Left lung (tissue), 10 donors: Measurements from ENCODE around the gene MLLT3. TPM values are rescaled to one million over a fixed set of nuclear protein-coding genes. Genes with fewer than 3 reads are reported as not detected.

ENCODE experiments used
- ATAC-seq: fragments of 200-7000 bp; cut with Tn5 transposase; one replicate; pipeline ENCODE4 v1.9.1; 2020; ENCODE audit warnings: moderate library complexity
- DNase-seq, 4 donors: peaks; one replicate each; pipeline ENCODE4 v3.0.0-alpha.2; 2013 to 2020
- H3K27ac ChIP-seq, 2 donors: fragments of 200-600 bp; sonication (generic) in 1 of 2; one replicate each; pipeline versions ENCODE4 v1.5.0 to v1.8.0; 2020 to 2021
- H3K27me3 ChIP-seq, 2 donors: fragments of 200-600 bp; sonication (generic) in 1 of 2; one replicate each; pipeline versions ENCODE4 v1.5.0 to v1.8.0; 2020 to 2021
- H3K36me3 ChIP-seq, 2 donors: fragments of 200-600 bp; sonication (generic) in 1 of 2; one replicate each; pipeline versions ENCODE4 v1.5.0 to v1.8.0; 2020 to 2021
- H3K4me1 ChIP-seq, 2 donors: fragments of 200-600 bp; one replicate each; pipeline ENCODE4 v1.8.0; 2021
- H3K4me3 ChIP-seq, 2 donors: fragments of 200-600 bp; sonication (generic) in 1 of 2; one replicate each; pipeline versions ENCODE4 v1.5.0 to v1.8.0; 2020 to 2021; ENCODE audit warnings: mild to moderate bottlenecking in 1 of 2
- H3K9me3 ChIP-seq, 2 donors: fragments of 200-600 bp; sonication (generic) in 1 of 2; one replicate each; pipeline versions ENCODE4 v1.5.0 to v1.8.0; 2020 to 2021
- intact Hi-C, 2 donors: fragments of 100-400 bp; cut with DNase I; formaldehyde crosslinking; loops; one replicate each; pipeline versions ENCODE4 v1.11.2 to v1.14.2; 2022
- polyA plus RNA-seq, 6 donors: library from polyadenylated mRNA; unstranded; fragments of 120-200 nt; gene quantifications; one replicate each; pipeline ENCODE4 v1.2.1, GENCODE V29; 2013; ENCODE audit not compliant: insufficient read length in 6 of 6
- total RNA-seq, 2 donors: library from RNA; stranded (reverse); fragmentation: NEBNext Ultra II Directional; extraction: Animal tissue kit (Norgen Biotek cat#: 25700); gene quantifications; one replicate each; pipeline ENCODE4 v1.2.1, GENCODE V29; 2021
- TF ChIP-seq, protein P1 (sequence below), 2 donors: fragments of 200-600 bp; sonication (generic) in 1 of 2; IDR thresholded peaks; one replicate each; pipeline versions ENCODE4 v1.5.0 to v1.8.0; 2021; ENCODE audit warnings: antibody characterized with exemption in 2 of 2
- donor health status: DM: no; HTN: yes; CAD: no.
- donor health status: DM: no; HTN: no; CAD: no.

The MLLT3 gene
- total and polyA plus RNA-seq, 8 donors: 17.0 to 38.2 (median 32.5) TPM

DNA sequence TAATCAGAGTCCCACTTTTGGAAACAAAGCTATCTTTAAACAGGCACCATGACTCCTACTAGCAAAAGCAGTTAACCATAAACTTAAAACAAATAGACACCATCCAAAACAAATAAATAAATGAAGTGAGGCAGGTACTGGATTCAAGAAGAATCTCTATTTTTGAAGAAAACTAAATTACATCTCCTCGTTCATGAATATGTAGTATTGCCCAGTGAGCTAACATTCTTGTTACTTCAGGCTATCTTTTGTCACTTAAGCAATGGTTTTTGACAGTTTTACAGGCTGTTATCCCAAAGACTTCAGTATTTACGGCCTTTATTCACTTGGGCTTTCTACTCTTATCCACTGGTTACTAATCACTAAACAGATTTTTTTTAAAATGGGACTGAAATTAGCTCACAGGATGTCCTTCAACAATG, 242.5 kb downstream of the MLLT3 start:
- H3K4me1 ChIP-seq: no peaks in the 10 kb centered on the region
- TF ChIP-seq, protein P1, sequence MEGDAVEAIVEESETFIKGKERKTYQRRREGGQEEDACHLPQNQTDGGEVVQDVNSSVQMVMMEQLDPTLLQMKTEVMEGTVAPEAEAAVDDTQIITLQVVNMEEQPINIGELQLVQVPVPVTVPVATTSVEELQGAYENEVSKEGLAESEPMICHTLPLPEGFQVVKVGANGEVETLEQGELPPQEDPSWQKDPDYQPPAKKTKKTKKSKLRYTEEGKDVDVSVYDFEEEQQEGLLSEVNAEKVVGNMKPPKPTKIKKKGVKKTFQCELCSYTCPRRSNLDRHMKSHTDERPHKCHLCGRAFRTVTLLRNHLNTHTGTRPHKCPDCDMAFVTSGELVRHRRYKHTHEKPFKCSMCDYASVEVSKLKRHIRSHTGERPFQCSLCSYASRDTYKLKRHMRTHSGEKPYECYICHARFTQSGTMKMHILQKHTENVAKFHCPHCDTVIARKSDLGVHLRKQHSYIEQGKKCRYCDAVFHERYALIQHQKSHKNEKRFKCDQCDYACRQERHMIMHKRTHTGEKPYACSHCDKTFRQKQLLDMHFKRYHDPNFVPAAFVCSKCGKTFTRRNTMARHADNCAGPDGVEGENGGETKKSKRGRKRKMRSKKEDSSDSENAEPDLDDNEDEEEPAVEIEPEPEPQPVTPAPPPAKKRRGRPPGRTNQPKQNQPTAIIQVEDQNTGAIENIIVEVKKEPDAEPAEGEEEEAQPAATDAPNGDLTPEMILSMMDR (IDR thresholded peaks at IDR 0.05): no peak
- H3K36me3 ChIP-seq: no peaks in the 10 kb centered on the region
- DNase-seq: no peak
- H3K27me3 ChIP-seq: no peaks in the 10 kb centered on the region
- intact Hi-C loops: no loop called here
- no peak overlapping the region for H3K4me3 ChIP-seq
- ATAC-seq: no peak
- H3K27ac ChIP-seq: no peak overlapping the region
- H3K9me3 ChIP-seq: no peaks in the 10 kb centered on the region

DNA sequence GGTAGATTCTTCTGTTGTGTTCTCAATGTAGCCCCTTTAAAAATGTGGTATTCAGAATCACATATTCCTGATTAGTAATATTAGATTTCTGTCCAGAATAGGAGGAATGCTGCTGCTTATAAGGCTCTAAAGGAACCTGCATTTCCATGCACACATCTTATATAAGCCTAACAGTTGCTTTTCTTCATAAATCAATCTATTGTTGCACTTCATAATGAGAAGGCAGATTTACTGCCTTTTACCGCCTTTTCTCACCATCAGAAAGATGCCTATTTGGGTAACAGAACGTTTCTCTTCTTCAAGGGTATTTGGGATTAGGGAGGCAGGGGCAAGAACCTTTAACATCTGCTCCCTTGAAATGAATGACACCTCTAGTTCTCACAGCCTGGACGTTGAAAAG, 243.4 kb downstream of the MLLT3 start:
- Histone ChIP-seq H3K4me3 (no peak overlapping the region), H3K36me3 (no peaks in the 10 kb centered on the region), H3K4me1 (no peaks in the 10 kb centered on the region), H3K9me3 (no peaks in the 10 kb centered on the region), H3K27ac (no peak overlapping the region), H3K27me3 (no peaks in the 10 kb centered on the region)
- TF ChIP-seq, protein P1 (IDR thresholded peaks at IDR 0.05): no peak
- intact Hi-C loops: no loop called here
- DNase-seq (no peak), ATAC-seq (no peak)

DNA sequence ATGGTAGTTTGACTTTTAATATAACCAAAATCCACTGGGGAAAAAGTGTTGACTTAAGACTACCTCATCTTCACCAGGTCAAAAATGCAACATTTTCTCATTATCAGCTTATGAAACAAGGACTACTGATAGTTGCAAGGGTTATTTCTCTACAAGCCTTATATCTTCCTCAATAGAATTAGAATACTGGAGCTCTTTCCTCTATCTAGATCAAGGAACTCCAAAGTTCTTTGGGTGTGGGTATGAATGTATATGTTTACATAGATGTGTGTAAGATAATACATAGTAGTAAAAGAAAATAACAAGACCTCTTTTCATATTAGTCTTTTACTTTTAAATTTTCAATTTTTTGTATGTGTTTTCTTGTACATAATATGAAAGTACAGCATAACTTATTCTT, 244.5 kb downstream of the MLLT3 start:
- intact Hi-C loops: no loop called here
- DNase-seq (no peak), ATAC-seq (no peak)
- Histone ChIP-seq H3K27me3 (no peaks in the 10 kb centered on the region), H3K27ac (no peak overlapping the region), H3K4me1 (no peaks in the 10 kb centered on the region), H3K4me3 (no peak overlapping the region), H3K36me3 (no peaks in the 10 kb centered on the region), H3K9me3 (no peaks in the 10 kb centered on the region)
- TF ChIP-seq, protein P1 (IDR thresholded peaks at IDR 0.05): no peak

DNA sequence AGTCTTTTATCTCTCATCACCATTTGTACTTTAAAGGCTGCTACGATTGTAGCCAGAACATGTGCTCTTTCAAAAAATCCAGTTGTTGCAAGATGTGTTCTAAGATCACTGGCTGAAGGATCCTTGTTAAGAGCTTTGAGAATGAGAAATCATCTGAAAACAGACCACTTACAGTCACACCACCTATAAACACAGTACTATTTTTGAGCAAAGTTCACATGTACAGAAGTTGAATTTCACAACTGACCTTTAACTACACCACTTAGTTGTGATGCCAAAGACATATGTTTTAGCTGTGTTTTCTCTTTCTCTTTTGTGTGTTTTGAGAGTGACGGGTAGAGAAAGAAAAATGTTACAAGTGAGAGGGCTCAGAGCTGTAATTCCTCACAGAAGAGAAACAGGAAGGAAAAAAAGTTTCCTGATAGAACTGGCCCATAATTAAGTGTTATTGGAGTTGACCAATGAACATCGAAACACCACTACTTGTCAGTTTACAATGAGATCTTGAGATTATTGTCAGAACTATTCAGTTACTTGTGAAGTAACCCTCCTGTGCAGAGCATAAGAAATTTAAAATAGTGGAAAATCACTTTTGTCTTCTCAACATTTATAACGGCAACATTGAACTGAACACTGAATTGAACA, 245.4 kb downstream of the MLLT3 start:
- H3K9me3 ChIP-seq: no peaks in the 10 kb centered on the region
- intact Hi-C loops: no loop called here
- H3K36me3 ChIP-seq: no peaks in the 10 kb centered on the region
- H3K27me3 ChIP-seq: no peaks in the 10 kb centered on the region
- H3K27ac ChIP-seq: no peak overlapping the region
- DNase-seq (no peak), ATAC-seq (peak; percentile 33)
- TF ChIP-seq, protein P1 (IDR thresholded peaks at IDR 0.05): no peak
- no peak overlapping the region for H3K4me3 ChIP-seq
- H3K4me1 ChIP-seq: no peaks in the 10 kb centered on the region

DNA sequence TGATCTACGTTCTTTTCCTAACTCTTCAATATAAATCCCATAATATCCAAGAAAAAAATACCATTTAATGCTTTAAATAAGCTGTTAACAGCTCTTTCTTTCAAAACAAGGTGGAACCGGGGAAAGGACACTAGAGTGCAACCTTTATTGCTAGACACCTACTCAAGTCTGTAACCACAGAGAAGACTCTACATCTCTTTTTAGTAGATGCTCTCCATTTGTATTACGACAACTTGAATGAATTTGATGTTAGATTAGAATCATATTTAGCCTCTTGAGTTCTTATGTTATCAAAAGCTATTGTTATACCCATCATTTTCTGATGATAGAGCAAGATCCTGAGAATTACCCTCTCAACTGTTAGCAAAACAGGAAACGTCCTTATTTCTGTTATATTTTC, 246.3 kb downstream of the MLLT3 start:
- no peak for ATAC-seq

More for the DNA sequence above, 246.3 kb downstream of the MLLT3 start:
- no peak for DNase-seq
- intact Hi-C loops: no loop called here
- Histone ChIP-seq H3K27me3 (no peaks in the 10 kb centered on the region), H3K27ac (no peak overlapping the region), H3K36me3 (no peaks in the 10 kb centered on the region), H3K4me3 (no peak overlapping the region), H3K9me3 (no peaks in the 10 kb centered on the region), H3K4me1 (no peaks in the 10 kb centered on the region)
- TF ChIP-seq, protein P1 (IDR thresholded peaks at IDR 0.05): no peak
